NT2/D1 (cell line): ENCODE measurements around the gene DCANP1.

ENCODE experiments used
- SUZ12 ChIP-seq: IDR thresholded peaks from 2 replicates; pipeline ENCODE4 v1.6.1; 2011; ENCODE audit not compliant: insufficient read length, insufficient read depth; ENCODE audit errors: extremely low read depth
- YY1 ChIP-seq: IDR thresholded peaks from 2 replicates; pipeline ENCODE4 v1.6.1; 2011; ENCODE audit not compliant: insufficient read length, insufficient read depth
- ZNF274 ChIP-seq: IDR thresholded peaks from 2 replicates; pipeline ENCODE4 v1.6.1; 2011; ENCODE audit warnings: mild to moderate bottlenecking, low read depth, low read length

- TF ChIP-seq ZNF274 (no peak), SUZ12 (no peak), YY1 (no peak)
Measured at GRCh38 chr5:135426102-135427082, 20.8 kb downstream of the DCANP1 start.
